Activated naive CD4-positive, alpha-beta T cell treated with anti-CD3 and anti-CD28 coated beads, Interleukin-2, amount 50 U/mL, for 16 hours (primary cell): ENCODE results near the gene ATP1A3.
A peak's percentile ranks its signal among the peaks of the same experiment; 100 is the strongest.
"Not testable (repeated sequence)": the region's sequence is repeated elsewhere in the genome, so short reads cannot be mapped to it uniquely, and the experiment has no call there.

ENCODE experiments used
- DNase-seq: peaks from one replicate; pipeline ENCODE4 v3.0.0-alpha.2; 2020

Gene ATP1A3

DNA sequence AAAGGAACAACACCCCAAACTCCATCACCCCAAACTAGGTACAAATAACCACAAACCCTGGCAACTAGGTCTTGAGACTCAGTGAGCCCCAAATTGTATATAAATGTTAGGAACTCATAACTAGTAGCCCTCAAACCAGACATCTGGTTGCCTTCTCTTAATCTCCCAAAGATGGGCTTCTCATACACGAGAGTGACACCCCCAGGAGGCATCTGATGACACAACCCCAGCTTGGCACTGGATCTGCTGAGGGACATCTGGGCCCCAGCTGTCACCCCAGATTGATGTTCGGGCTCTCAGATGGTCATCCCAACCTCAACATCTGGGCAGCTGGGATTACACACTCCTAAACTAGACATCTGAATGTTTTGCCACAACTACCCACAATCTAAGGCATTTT, 49.7 kb downstream of the ATP1A3 start:
- DNase-seq: no peak

DNA sequence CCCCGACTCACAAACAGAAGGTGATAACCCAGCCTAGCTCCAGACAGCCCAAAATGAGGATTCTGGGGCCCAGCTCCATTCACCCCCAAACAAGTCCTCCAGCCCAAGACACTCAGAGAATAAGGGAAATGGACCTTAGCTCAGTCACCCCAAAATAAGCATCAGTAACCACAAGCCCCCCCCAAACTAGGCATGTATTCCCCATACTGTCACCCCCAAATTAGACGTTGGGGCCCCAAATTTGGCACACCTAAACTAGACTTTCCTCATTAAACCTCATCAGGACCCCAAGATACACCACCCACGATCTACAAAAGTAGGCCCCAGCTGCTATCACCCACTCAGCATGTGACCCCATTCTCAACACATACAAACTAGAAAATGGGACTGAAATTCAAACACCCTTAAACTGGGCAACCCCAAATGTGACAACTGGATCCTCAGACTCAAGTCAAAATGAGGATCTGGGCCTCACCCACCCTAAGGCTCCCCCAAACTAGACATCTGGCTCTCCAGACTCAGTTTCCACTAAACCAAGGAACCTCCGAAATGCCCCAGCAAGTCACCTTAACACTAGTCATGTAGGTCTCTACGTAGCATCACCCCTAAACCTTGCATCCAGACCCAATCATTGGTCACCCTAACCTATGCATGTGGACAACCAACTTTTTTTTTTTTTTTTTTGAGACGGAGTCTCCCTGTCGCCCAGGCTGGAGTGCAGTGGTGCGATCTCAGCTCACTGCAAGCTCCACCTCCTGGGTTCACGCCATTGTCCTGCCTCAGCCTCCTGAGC, 52.4 kb downstream of the ATP1A3 start:
- DNase-seq: no peak

DNA sequence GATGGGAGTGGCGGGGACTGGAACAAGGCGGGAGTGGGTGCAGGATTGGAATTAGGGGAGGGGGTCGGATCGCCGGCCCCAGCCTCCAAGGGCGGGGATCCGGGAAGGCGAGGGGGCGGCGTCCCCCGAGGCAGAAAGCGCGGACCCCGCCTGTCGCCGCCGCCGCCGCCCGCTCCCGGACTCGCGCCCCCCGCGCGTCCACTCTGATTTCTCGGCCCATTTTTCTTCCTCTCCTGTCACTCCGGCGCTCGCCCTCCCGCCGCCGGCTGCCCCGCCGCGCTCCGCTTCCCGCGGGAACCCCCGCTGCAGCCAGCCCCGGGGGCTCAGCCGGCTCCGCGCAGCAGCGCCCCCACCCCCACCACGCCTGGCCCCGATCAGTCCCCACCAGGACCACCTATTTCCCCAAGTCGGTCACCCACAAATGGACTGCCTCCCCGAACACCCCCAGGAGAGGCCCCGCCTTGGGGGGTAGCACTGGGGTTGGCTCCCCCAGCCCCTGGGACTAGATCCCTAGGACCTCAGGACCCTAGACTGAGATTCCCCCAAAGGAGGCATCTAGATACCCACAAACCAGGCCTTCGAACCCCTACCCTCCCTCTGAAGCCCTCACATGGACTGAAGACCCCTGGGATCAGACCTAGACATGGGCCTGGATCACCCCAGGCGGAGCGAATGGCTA, 53.2 kb downstream of the ATP1A3 start:
- DNase-seq: no peak

DNA sequence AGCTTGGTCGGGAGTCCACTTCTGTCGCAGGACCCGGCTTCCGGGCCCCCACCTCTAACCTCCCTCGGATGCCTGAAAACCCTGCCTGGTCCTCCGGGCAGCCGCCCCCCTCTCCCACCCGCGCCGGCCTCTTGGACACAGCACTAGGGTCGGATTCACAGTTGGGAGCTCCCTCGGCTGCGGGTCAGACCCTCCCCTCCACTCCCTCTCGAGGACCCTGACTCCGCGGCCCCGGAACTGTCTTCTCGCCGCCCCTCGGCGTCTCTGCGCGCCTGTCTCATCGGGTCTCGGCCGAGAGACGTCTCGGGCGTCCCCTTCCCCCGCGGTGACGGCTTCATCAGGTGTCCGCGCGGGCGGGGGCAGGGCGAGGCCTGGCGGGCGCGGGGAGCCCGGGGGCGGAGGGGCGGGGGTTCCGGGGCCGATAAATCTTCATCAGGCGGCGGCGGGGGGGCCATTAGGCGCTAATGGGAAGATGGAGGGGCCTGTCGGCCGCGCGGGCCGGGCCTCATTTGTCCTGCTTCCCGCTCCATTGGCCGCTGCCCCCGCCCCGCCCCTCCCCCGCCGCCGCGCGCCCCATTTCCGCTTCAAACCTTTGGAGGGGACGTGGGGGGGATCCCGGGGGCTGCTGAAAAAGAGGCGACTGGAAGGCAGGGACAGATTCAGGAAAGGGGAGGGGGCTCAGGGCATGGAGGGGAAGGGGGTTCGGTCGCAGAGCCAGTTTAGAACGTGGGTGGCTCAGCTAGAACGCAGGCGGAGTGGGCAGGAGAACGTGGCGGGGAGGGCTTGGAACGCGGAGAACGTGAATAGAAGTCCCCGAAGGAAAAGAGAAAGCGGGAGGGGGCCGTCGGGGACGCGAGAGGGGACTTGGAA, 53.9 kb downstream of the ATP1A3 start:
- peak; percentile 61 for DNase-seq

DNA sequence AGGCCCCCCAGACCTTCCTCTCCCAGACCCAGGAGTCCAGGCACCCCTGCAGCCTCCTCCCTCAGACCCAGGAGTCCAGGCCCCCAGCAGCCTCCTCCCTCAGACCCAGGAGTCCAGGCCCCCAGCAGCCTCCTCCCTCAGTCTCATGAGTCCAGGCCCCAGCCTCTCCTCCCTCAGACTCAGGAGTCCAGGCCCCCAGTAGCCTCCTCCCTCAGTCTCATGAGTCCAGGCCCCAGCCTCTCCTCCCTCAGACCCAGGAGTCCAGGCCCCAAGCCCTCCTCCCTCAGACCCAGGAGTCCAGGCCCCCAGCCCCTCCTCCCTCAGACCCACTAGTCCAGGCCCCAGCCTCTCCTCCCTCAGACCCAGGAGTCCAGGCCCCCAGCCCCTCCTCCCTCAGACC, 54.8 kb downstream of the ATP1A3 start:
- not testable (repeated sequence) for DNase-seq

DNA sequence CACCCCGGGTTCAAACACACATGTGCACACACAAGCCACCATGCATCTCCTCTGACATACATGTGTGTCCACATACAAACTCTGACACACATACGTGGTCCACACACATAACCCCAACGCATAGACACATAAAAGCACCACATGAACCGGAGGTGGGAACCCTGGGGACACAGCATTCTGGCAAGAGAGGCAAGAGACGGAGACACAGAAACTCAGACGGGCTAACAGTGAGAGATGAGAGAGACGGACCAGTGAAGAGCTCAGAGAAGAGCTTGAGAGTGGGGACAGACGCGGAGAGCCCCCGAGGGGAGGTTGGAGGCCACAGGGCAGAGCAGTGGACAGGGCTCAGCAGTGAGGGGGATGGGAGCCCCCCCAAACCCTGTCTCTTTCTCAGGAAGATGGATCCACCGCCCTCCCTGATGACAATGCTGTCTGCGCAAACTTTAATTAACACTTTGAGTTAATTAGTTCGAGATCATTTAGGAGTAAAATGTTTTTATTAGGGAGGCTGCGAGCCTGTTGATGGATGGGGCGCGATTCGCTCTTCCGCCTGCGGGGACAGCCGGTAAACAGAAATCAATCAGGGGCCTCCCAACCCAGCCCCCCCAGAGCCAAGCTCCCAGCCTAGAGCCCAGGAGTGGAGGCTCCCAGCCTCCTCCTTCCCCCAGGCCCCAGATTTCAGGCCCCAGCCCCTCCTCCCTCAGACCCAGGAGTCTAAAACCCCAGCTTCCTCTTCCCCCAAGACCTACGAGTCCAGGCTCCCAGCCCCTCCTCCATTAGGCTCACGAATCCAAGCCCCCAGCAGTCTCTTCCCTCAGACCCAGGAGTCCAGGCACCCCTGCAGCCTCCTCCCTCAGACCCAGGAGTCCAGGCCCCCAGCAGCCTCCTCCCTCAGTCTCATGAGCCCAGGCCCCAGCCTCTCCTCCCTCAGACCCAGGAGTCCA, 56.2 kb downstream of the ATP1A3 start:
- DNase-seq: no peak

DNA sequence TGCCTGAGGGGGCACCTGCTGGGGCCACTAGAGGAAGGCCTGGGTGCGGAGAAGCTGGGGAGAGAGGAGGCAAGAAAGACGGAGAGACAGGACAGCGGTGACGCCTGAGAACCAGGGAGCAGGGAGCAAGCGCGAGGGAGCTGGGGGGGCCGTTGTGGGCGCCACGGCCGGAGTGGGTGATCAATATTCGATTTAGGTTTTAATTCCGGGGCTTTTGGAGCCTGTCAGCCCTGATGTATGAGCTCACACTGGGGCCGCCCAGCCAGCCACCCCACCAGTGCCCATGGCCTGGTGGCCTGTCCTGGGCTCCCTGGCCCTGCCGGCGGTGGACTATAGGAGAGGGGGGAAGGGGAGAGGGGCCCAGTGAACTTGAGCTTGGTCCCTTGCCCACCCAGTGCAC, 57.1 kb downstream of the ATP1A3 start:
- DNase-seq: no peak

DNA sequence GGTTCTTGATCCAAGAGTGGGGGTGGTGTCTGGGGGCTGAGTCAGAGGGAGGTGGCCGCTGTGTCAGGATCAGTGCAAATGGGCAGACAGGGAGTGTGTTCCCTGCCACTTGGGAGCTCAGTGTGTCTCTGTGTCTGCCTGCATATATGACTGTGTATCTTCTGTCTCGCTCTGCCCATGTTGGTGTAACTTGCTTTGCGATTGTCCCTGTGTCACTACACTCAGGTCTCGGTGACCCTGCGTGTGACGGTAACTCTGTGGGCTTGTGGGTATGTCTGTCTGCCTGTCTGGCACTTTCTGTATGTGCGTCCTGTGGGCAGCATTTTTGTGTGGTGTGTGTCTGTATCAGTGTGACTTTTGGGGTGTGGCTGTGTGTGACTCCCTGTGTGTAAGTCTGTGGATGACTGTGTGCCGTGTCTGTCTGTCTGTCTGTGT, 57.6 kb downstream of the ATP1A3 start:
- no peak for DNase-seq

DNA sequence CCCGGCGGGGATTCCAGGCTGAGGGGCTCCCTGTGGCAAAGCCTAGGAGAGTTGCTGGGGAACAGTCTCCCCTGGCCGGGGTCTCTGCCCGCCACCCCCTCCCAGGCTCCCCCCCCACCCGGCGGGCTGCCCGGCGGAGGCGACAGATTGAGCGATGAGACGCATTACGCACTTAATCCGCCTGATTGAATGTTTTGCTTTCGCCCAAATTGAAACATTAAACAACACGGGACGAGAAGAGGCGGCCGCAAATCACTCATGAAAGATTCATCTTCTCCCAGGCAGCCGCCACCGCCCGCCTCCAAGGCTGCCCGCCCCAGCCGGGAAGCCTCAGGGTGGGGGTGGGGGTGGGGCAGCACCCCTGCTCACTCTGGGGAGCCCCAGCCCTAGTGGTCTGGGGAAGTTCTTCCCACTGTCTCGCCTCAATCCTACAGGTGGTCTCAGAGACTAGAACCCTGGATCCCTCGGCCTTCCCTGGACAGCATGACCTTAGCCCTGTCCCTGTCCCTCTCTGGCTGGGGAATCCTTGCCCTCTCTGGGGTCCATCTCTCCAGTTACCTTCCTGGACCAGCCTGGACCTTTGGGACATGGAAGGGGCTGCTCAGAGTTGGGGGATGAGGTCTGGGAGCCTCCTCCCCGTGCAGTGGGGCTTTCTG, 58.1 kb downstream of the ATP1A3 start:
- no peak for DNase-seq

DNA sequence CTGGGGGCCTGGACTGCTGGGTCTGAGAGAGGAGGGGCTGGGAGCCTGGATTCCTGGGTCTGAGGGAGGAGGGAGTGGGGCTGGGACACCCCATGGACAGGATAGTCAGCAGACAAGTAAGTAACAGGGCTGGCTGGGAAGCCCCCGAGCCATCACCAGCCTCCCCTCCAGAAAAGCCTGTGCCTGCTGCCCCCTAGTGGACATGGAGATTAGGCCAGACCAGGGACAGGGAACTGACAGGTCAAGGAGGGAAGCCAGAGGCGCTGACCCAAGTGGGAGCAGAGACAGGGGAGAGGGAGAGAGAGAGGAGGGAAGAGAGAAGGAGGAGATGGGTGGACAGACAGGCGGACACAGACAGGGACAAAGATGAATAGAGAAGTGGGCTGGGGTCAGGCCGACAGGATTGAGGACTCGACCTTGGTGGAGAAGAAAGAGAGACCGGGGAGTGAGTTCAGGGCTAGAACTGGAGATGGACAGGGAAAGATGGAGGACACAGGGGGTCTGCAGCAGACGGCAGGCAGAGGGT, 59.1 kb downstream of the ATP1A3 start:
- DNase-seq: peak; percentile 77

DNA sequence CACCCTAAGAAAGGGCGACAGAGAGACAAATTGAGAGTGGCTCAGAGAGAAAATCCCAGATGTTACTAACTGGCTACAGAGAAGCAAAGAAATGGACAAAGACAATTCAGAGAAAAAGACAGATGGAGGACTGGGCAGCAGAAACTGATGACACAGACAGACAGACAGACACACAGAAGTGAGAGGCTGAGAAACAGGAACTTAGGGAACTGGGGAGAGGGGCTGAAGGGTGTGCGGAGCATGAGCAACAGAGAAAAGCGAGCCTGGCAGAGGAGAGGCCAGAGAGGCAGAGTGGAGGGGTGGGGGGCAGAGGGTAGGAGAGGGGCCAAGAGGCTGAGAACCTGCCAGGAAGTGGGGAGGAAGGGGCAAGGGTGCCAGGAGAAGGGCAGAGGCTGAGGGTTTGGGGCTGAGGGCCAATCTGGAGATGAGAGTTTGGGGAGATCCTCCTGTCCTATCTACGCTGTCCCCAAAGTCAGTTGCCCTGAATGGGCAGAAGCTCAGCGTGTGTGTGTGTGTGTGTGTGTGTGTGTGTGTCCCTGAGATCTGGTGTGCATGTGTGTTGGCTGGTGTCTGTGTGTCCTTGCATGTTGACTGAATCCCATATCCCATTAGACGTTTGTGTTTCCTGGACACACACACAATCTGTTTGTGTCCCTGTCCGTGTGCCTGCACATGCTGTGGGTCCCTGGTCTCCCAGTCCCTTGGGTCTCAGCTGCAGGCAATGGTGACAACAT, 60.2 kb downstream of the ATP1A3 start:
- DNase-seq: no peak

DNA sequence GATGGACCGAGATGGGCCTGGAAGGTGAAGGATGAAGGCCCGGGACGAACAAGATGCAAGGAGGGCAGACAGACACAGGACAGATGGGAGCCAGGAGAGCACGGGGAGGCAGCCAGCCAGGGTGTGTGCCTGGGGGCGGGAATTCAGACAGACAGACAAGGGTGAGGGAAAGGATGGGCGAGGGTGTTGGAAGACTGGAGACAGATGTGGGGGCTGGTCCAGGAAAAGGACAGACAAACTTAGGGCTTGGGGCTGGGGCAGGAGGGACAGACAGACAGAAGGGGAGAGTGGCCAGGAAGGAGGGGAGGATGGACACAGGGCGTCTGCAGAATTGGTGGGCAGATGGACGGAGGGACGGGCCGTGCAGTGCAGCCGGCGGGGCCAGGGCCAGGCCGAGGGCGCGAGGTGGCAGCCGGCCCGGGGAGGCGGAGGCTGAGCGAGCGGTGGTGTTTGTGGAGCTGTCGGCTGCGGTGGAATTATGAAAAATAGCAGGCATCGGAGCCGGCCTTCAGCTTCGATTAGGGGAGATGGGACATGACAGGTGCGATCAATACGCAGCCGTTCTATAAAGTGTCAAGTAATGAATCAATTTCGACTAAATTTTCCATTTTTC, 61.2 kb downstream of the ATP1A3 start:
- DNase-seq: no peak

DNA sequence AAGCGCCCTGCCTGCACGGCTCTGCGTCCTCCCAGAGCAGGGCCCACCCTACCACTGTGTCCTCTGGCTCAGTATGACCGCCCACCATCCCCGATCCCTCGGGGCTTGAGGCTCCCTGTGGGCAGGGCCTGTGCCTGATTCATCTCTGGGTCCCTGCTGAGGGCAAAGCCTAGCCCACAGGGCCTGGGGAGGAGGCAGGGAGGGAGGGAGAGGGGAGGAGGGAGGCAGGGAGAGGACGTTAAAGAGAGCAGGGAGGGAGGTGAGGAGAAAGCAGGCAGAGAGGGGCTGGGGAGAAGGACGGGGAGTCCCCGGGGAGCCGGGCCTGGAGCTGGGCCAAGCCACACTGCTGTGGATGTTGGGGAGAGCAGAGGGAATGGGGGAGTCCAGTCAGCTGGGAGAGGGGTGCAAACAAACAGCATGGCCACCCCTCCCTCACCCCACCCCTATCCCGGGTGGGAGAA, 61.7 kb downstream of the ATP1A3 start:
- DNase-seq: no peak

DNA sequence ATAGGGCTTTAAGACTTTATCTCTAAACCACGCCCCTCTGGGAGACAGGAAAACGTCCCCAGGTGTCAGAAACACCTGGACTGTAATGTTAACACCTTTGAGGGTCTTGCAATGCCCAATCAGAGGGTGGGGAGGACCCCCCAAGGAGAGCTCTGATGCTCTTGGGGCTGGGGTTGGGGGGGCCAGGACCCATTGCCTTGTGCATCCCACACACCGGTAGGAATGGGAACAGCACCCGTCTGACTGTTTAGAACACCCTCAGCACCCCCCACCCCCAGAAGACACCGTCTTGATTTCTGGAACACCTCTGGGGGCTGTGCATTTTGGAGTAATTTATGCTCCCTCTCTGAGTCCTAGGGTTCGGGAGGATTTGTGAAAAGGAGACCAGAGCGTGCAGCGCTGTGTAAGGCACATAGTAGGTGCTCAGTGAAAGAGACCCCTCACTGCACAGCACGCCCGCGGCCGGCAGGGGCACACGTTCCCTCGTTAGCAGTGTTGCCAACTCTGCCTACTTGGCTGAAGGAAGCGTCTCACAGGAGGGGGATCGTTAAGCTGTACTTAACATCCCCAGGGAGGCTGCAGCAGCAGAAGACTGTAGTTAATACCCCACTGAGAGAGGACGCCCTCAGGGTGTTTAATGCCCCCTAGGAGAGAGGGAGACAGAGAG, 63.0 kb downstream of the ATP1A3 start:
- DNase-seq: no peak

DNA sequence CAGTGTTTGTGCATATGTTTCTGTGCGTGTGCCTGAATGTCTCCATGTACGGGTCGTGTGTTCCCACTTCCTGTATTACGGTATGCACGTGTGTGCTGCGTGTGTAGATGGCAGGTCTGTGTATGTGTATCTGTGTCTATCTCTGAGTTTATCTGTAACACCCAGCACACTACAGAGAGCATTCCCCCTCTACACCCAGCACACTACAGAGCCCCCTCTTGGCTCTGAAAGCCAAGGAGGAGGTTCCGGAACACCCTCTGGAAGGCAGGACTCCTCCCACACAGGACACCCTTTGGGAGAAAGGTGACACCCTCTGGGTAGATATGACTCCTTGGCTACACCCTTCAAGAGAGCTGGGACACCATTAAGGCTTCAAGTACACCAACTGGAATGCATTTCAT, 63.7 kb downstream of the ATP1A3 start:
- DNase-seq: no peak

DNA sequence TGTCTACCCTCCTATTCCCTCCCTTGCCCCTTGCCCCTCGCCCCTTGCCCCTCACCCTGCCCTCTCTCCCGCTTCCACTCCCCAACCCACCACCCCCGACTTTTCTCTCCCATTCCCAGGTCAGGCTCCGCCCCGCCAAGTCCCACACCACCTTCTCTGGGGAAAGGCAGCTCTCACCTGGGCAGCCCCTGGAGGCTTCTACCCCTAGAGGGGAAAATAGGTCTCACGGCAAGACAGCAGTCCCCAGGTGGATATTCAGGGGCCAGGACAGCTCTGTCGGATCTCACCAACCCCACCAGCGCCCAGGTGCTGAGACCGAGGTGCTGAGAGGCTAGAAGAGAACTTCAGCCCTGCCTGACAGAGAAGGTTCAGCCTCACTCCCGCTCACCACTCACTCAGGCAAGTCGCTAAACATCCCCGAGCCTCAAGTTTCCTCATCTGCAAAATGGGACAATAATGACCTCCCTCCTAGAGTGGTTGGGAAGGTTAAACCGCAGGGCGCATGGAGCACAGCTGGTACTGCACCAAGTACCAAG, 64.4 kb downstream of the ATP1A3 start:
- DNase-seq: no peak

DNA sequence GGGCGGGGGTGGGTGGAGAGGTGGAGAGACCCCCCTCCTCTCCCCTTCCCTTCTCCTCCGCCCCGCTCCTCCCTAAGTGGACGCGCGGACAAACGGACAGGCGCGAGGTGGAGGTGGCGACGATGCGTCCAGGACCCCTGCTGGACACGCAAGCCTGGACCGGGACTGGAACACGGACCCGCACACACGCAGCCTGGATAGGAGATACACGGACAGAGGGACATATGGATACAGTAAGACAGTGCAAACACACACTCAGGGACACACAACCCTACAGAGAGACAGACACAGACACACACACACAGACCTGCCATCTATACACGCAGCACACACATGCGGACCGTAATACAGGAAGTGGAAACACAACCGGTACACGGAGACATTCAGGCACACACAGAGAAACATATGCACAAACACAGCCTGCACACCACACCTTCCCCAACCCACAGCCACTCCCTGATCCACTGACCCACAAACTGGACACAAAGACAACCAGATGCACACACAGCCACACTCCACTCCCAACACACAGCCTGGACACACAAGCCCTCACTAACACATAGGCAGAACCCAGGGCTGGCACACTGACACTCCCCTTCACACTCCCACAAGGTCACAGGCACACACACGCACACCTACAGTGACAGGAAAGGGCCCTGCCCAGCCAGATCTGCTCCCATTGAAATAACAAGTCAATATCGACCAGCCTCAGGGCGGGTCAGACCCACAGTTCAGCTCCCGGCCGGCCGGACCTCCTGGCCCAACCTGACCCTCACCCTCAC, 65.1 kb downstream of the ATP1A3 start:
- no peak for DNase-seq

DNA sequence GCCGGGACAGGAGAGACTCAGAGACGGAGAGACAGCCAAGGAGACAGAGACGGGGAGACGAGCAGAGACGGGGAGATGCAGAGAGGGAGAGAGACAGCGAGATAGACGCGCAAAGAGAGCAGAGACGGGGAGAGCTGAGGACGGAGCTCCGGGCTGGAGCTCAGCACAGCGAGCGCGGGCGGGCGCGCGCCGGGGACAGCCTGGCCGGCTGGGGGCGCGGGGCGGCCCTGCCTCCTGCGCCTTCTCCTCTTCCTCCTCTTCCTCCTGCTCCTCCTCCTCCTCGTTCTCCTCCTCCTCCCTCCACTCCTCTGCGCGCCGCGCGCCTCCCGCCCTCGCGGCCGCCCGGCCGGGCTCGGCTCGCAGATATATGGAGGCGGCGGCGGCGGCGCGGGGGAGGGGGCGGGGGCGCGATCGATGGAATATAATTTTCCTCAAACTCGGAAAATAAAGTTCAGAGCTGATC, 65.8 kb downstream of the ATP1A3 start, which contains the start of gene ERFL:
TSS of gene ERFL (minus strand) at position 229 of the 463 bp plus-strand sequence. CDS start 15,530 bp downstream, outside the sequence.
- no peak for DNase-seq
